NCI-H1105 (cell line): ENCODE measurements around the gene GJA3.
"Not testable (repeated sequence)": the region's sequence is repeated elsewhere in the genome, so short reads cannot be mapped to it uniquely, and the experiment has no call there.

ENCODE experiments used
- DNase-seq: peaks from one replicate; lab custom pipeline; 2025; lab: John Stamatoyannopoulos, UW

Gene GJA3

DNA sequence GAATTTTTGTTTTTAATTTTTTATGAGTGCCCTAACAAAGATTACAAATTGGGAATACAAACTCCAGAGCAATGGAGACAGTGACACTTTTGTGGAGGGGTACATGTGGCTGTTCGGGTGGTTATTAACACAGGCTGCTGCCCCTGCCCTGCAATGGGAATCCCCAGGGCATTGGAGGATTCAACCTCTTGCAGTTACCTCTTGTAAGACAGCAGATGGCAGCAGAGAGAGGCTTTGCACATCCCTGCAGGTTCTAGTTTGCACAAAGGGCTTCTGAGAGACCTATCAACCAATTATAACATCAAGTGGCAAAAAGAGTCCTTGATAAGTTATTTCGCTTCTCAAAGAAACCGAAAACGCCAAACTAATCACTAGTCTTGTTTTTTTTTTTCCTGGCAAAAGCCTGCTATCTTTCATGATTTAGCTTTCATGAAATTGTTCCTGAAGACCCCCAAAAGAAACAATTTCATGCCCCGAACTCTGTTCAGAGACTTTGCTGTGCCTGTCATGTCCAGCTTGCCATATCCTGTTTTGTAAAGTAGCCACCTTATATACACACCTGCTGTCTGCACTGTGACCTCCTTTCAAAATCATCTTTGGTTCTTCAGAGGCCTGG is 21.5 kb upstream of the GJA3 start:
- peak; percentile 43 for DNase-seq

DNA sequence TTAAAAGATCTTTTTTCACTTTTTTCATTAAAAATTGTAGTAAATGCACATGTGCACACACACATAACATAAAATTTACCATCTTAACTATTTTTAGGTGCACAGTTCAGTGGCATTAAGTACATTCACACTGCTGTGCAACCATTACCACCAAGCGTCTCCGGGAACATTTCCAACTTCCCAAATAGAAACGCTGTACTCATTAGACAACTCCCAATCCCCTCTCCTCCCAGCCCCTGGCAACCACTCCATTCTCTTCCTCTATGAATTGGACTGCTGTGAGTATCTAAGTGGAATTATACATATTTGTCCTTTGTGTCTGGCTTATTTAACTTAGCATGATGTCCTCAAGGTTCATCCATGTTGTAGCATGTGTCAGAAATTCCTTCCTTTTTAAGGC is 20.3 kb upstream of the GJA3 start:
- no peak for DNase-seq

DNA sequence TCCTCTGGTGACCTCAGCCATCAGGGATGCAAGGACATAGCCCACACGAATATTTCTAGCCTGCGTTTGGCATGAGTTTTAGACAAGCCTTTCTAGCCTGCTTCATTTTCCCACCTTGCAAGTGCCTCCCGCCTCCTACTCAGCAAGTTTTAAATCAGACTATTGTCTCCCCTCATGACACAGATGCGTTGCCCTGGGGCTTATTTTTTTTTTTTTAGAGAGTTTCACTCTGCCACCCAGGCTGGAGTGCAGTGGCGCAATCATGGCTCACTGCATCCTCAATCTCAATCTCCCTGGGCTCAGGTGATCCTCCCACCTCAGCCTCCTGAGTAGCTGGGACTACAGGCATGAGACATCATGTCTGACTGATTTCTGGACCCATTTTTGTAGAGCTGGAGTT is 17.3 kb upstream of the GJA3 start:
- DNase-seq: no peak

DNA sequence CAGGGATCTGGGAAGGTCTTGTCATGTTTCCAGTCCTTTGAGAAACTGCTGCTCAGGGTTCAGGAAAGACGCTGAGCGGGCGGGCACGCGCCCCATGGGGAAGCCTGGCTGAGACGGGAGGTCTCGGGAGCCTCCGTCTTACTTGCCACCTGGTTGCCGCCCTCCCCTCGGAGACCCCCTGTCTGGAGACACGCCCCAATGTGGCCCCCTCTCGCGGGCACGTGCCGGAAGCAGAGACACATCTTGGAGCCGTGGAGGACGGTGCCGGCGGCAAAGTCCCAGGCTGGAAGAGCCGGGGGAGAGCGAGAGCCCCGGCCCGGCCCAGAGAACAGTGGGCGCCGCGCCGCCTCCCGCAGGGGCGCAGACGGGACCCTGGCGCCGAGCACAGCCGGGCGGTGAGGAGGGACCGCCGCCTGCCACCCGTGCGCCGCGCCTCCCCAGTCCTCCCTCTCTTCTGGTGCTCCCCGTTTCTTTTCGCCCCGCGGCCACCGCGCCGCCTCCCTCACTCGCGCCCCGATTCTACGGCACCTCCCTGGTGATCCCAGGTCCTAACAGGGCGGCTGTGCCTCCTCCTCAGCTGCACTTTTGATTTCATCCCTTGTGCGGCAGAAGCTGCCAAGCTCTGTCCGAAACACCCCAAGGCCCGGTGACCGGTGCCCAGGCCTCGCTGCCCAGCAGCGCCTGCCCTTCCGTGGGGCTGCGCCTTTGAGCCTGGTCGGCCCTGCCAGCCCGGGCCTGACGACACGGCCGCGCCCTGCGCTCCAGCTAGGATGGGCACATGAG is 16.4 kb upstream of the GJA3 start:
- no peak for DNase-seq

DNA sequence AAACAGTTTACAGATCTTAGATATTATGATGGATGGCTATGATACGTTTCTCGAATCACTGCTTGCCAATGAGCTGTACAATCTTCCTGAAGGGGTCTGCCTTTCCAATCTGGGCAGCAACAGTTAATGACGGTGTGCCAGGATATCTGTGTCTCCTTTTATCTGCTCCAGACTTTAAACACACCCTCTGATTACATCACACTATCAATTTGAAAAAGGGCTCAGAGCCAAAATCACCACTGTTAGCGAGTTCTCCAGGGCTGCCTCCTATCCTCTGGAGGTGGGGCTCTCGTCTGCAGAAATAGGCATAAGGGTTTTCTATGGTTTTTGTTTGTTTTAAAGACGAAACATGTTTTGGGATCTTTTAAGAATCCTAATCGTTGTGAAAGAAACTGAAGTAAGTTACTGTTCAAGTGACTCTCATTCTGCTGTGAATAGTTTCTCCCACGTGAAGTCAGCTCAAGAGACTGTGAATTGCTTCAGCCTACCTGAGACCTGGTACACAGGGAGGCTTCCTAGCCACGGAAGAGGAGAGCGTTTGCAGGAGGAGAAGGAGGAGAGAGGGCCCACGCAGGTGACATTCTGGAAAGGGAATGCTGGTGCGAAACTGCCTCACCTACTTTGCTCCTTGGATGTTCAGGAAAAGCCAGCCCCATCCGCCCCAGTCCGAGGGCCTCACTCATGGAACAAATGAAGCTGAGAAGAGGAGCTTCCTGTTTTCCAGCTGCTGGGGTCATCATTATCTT is 15.2 kb upstream of the GJA3 start:
- no peak for DNase-seq

DNA sequence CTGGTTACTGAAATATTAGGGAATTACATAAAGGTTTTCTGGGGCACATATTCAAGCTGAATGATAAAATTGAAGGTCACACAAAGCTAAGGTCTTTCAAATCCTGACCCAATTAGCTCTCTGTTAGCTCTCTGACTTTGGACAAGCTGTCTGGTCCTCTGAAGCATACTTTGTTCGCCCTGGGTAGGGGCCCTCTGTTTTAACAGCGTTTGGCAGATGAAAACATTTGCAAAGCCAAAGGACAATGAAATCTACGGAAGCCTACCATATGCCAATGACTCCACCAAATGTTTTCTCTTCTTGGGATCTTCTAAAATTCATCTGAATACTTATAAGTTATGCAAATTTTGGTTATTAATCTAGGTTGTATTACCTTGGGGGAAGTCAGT is 14.5 kb upstream of the GJA3 start:
- no peak for DNase-seq

DNA sequence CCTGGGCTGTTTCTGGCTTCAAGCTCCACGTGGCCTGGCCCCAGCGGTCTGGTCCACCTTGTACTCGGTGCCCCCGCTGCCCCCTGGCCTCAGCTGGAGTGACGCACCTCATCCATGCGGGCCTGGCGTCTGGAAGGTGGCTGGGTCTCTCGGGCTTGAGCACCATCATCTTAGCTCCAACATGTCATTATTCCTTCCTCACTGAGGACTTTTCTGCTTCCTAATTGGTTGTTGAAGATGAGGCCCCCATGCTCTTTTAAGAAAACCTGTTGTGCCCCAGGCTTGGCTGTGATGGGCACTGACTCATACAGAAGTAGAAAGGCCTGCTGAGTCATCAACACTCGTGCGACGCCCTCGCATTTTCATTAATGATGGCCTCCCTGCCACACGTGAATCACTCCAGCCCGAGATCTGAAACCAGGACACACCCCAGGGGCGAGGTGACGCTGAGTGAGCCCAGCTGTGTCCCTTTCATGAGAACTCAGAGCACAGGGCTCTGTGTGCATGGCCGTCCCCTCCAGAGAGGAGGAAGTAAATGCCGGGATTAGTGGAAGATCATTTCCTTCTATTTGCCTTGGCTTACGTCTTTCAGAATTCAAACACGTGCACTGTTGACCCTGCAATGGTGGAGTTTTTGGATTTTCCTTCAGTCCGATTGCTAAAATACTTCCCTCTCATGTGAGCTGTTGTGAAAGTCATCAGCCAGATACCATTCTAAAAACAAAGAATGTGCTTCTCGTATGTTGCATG is 14.0 kb upstream of the GJA3 start:
- DNase-seq: no peak

DNA sequence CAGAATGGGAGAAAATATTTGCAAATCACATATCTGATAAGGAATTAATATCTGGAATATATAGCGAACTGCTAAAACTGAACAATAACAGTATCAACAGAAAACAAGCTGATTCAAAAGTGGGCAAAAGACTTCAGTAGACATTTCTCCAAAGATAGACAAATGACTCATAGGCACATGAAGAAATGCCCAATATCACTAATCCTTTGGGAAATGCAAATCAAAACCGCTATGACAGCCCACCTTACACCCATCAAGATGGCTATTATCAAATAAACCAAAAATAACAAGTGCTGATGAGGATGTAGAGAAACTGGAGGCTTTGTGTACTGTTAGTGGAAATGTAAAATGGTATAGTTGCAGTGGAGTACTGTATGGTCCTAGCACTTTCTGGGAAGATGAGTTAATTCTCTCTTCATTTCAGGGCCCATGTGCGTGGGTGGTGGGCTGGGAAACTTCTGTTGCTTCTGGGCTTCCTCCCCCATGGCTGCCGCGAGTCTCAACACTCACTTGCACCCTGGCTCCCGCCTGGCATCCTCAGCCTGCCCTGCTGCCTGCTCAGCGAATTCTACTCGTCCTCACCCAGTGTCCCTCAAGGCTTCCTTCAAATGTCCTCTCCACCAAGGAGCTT is 12.4 kb upstream of the GJA3 start:
- DNase-seq: no peak

DNA sequence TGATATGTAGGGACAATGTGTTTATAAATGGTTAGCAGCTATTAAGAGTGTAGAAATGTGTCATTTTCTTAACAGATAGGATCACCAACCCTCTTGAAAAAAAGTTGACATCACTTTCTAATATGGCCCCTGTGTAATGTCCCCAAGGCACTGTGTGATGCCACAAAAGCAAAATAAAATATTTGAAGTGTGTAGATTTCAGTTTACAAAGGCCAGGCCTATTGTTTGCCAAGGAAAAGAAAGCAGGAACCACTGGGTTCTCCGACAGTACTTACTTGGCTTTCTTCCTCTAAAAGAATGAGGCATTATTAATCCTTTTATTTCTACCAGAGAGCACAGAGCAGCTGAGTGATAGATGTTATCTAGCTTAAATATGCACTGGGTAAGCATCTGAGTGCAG is 10.5 kb upstream of the GJA3 start:
- DNase-seq: no peak

DNA sequence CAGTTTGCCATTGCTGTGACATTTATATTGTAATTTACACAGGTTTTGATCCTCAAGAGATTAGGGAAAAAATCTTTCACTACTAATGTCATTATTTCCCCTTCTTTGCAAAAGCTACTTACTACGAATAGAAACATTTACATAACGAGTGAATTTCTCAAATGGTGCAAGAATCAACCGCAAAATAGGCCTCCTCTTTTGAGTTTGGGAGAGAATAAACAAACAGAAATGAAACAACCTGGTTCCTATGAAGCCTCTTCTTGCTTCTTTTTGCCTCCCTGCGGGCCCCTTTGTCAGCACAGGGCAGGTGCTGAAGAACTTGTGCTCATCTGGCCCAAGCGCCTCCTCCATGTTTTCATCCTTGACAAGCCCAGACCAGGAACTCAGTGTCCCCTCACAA is 10.1 kb upstream of the GJA3 start:
- DNase-seq: no peak

DNA sequence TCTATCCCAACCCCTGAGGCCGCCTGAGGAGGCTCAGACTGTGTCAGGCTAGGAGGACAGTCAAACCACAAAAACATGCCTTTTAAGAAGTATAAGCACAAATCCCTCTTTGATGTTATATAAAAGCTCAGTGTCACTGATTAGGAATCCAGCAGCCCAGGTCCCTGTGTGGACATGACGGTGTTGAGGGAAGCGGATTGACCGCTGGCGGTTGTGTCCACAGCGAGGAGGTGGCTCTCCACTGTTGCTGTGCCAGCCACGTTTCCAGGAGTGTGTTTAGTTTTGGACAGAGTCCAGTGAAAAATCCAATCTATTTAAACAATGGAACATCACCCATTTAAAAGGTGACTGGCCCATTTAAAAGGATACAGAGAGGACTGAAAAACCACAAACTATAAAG is 7.5 kb upstream of the GJA3 start:
- no peak for DNase-seq

DNA sequence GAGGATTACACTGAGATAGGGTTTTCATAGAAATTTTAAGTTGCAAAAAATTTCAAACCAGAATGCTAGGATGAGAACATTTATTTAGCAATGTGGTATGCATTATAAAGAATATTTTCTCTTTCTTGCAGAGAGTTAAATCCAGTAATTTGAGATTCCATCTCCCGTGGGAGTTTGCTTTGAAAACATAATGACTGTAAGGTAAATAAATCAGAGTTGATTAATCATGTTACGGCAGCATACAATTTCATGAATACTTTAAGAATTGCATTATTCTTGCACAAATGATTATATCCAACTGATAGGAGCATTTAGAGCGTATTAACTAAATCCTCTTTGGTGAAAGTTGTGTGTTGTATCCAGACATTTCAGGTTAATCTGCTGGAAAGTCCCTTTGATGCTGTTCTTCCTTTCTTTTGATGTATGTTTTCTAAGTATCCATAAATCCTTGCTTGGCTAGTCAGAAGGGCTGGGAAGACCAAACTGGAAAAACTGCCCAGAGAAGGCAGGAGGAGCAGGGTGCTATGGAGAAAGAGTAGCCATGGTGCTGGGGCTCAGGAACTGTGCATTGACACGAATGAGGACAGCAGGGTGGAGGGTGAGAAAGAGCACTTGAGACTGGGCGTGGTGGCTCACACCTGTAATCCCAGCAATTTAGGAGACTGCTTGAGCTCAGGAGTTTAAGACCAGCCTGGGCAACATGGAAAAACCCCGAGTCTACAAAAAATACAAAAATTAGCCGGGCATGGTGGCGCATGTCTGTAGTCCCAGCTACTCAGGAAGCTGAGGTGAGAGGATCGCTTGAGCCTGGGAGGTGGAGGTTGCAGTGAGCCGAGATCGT is 4.8 kb upstream of the GJA3 start:
- DNase-seq: no peak

DNA sequence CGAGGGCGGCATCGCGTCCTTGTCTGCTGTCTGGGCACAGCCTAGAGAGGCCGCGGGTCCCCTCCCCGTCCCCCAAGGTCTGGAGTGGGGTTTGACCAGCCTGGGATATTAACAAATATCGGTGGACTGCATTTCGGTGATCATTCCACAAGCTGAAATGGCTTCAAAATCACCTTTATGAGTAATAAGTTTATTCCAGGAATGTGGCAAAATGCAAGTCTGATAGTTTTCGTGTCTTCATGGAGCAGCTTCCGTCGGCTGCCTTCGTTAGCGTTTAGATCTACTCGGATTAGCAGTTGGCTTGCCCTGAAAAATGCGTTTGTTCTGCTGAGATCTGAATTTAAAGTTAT is 1.1 kb upstream of the GJA3 start:
- DNase-seq: no peak

DNA sequence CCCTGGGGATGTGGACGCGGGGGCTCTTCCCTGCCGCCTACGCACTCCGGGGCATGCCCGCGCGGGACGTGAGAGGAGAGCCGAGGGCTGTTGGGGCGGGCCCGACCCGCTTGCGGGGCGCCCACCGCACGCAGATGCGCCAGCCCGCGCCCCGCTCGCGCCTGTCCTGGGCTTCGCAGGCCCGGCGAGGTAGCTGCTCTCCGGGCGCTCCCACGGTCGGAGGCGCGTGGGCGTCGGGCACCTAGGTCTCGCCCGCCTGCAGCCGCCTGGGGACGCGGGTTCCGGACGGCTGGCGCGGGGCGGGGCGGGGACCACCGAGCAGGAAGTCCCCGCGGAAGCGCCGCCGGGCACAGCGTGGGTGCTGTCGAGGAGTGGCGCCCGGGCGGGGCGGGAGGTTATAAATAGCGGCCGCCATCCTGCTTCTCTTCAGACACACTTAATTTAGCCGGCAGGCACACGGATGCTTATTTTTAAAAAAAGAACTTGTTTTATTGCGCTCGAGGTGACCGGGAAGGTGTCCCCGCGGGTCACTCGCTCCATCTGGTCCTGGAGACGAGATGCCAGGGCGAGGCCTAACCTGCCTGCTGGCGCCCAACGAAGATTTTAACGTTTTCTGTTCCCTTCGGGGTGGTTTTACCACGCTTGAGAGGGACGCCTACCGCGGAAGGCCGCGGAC is 561 bp upstream of the GJA3 start:
- no peak for DNase-seq

DNA sequence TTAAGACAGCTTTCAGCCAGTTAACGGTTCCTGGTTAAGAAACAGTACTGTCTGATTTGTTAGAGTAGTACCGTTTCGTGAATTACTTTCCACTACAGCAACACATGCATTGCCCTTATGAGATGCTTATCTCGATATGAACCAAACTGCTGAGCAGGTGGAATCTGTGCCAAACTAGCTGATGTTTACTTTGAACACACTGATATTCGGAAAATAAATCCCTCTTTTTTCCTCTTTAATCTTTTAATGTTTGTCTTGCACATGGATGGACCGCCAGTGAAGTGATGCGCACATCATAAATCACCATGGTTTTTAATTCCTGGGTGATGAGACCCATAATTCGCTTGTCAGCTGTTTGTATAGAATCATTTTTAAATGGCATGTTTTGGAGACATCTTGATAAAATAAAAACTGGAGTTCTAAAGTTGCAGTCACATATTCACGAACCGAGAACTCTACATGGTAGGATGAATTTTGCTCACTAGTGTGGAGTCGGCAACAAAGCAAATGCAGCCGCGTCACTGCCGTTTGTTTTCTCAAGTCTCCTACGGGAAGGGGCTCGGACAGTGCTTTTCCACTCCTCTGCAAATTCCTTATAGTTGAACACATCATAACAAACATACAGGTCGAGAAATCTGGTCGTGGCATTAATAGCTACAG is 1.1 kb downstream of the GJA3 start:
- no peak for DNase-seq

DNA sequence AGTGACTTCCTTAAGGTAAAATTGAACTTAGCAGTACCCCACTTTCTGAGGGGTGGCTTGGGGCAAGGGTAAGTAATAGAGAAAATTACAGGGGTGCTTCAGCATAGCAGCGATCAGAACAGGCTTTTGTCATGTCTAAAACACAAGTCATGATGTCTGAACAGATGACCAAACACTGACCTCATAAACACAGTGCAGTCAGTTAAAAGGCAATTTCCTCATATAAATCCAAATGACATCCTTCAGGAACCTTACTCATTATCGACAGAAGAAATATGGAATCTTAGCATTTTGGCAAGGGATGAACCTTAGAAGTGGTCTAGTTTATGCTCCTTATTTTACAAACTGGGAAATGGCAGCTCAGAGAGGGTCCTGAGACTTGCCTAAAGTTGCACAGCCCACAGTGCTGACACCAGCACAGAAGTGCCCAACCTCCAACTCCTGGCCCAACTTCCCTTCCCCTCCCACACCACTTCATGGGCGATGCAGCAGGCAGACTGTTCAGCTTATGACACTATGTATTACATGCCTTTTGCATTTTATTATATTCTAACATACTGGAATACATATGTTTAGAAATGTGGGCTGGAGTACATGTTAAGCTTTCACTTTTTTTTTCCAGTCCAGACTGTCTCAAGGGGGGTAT is 3.6 kb downstream of the GJA3 start:
- no peak for DNase-seq

DNA sequence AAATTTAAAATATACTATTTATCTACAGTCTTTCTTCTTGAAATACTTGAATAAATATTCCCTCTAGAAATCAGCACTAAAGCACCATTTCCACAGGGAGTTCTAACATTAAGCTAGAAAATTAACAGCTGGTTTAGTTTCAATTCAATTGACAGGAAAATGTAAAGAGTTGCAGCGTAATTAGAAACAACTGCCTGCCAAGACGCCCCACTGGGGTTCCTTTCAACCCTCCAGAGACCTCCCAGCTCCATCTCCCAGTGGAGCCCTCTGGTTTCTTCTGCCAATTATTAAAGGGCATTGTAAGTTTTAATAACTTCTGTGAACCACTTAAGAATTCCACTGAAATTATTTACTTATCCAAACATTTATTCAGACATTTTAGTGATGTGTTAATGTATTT is 4.2 kb downstream of the GJA3 start:
- no peak for DNase-seq

DNA sequence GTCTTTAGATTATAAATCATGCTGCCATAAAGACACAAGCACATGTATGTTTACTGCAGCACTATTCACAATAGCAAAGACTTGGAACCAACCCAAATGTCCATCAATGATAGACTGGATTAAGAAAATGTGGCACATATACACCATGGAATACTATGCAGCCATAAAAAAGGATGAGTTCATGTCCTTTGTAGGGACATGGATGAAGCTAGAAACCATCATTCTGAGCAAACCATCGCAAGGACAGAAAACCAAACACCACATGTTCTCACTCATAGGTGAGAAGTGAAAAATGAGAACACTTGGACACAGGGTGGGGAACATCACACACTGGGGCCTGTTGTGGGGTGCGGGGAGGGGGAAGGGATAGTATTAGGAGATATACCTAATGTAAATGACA is 7.6 kb downstream of the GJA3 start:
- DNase-seq: not testable (repeated sequence)

DNA sequence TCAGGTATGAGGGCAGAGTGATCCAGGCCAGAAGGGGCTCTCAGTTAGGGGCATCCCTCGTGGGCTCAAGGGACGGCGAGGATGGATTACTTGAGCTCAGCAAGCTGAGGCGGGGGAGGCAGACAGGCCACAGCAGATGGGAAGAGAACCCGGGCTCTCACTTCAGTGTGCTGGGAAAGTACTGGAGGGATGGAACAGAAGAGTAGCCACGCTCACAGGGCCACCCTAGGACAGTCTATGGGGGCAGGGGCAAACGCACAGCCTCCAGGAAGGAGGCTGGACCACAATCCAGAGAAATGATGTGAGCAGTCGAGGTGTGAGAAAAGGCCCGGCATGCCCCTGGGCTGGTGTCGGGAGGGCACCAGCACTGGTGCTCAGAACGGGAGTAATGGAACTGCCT is 9.2 kb downstream of the GJA3 start:
- no peak for DNase-seq

DNA sequence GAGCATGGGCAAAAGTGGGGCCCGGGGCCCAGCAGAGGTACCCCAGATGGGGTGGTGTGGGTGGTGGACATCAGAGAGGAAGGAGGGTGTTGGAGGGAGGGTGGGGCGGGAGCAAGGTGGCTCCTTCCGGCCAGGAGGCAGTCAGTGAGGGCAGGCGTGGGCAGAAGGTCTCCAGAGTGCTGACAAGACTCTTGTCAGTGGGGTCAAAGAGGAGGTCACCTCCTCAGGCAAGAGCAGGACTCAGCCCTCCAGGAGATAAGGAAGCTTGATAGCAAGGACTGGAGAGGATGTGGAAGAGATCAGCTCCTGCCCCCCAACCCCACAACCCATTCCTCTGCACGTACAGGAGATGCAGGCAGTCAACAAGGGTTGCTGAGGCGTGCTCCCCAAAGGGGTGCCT is 9.8 kb downstream of the GJA3 start:
- no peak for DNase-seq
